ENCODE results near the gene HS3ST6.

DNA sequence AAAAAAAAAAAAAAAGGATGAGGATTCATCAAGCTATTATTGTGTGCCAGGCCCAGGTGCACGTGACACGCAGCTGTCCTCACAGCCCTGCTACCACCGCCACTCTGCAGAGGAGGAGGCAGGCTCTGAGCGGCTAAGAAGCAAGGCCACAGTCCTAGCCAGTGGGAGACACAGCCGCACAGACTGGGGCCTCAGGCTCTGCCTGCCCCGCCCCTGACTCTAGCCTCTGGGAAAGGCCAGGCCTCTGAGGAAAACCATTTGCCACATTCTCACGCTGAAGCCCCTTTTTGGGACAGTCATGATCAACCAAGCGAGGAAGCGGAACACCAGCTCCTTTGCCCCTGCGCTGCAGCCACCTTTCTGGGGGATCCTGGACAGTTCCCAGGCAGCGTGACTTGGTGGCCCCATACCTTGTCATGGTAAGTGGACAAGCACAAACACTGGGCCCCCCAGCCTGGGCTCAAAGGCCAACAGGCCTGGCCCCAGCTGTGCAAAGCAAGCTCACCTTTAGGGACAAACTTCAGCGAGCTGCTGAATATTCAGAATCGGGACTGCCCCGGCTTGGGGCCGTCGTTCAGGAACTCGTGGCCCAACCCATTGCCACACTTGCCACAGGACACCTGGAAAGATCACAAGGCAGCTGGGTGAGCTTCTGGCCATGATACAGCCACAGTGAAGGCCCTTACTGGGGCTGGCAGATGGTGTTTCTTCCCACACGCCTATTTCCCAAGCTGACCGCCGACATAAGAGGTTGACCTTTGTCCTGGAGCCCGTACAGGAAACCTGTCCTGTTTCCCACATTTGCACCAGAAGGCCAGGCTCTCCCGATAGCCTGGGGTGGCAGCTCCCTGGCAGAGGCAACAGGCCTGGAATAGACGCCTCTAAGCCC, 22.3 kb upstream of the HS3ST6 start:
- TF ChIP-seq, protein P1, sequence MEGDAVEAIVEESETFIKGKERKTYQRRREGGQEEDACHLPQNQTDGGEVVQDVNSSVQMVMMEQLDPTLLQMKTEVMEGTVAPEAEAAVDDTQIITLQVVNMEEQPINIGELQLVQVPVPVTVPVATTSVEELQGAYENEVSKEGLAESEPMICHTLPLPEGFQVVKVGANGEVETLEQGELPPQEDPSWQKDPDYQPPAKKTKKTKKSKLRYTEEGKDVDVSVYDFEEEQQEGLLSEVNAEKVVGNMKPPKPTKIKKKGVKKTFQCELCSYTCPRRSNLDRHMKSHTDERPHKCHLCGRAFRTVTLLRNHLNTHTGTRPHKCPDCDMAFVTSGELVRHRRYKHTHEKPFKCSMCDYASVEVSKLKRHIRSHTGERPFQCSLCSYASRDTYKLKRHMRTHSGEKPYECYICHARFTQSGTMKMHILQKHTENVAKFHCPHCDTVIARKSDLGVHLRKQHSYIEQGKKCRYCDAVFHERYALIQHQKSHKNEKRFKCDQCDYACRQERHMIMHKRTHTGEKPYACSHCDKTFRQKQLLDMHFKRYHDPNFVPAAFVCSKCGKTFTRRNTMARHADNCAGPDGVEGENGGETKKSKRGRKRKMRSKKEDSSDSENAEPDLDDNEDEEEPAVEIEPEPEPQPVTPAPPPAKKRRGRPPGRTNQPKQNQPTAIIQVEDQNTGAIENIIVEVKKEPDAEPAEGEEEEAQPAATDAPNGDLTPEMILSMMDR (IDR thresholded peaks at IDR 0.05), result no peak
- no peak for TF ChIP-seq POLR2A (IDR thresholded peaks at IDR 0.05)

All from esophagus squamous epithelium (tissue), 4 donors.